Upper lobe of left lung (tissue), 6 donors: Measurements from ENCODE around the gene SELENOH. TPM values are rescaled to one million over a fixed set of nuclear protein-coding genes. Genes with fewer than 3 reads are reported as not detected.

Experiments used
- ATAC-seq, 2 donors: fragments of 200-7000 bp; cut with Tn5 transposase; one replicate each; pipeline ENCODE4 v1.9.1; 2022; ENCODE audit warnings: mild to moderate bottlenecking in 2 of 2, moderate library complexity in 2 of 2; ENCODE audit not compliant: low FRiP score in 2 of 2
- DNase-seq, 2 donors: peaks; one replicate each; pipeline ENCODE4 v3.0.0-alpha.2; 2019 to 2020
- H3K27ac ChIP-seq, 4 donors: fragments of 200-600 bp; sonication (generic); one replicate each; pipeline ENCODE4 v1.5.1; 2016 to 2019
- H3K27me3 ChIP-seq, 4 donors: fragments of 200-600 bp; sonication (generic); one replicate each; pipeline ENCODE4 v1.5.1; 2017 to 2019
- H3K36me3 ChIP-seq, 4 donors: fragments of 200-600 bp; sonication (generic); one replicate each; pipeline ENCODE4 v1.5.1; 2016 to 2019
- H3K4me1 ChIP-seq, 4 donors: fragments of 200-600 bp; sonication (generic); one replicate each; pipeline ENCODE4 v1.5.1; 2018 to 2019
- H3K4me3 ChIP-seq, 4 donors: fragments of 200-600 bp; sonication (generic); one replicate each; pipeline ENCODE4 v1.5.1; 2017 to 2019; ENCODE audit warnings: mild to moderate bottlenecking in 2 of 4, moderate library complexity in 1 of 4
- H3K9me3 ChIP-seq, 4 donors: fragments of 200-600 bp; sonication (generic); one replicate each; pipeline ENCODE4 v1.5.1; 2018 to 2019
- EP300 ChIP-seq, 4 donors: sonication (generic); formaldehyde crosslinking; IDR thresholded peaks; one replicate each; pipeline ENCODE4 v1.5.1; 2017; ENCODE audit warnings: antibody characterized with exemption in 4 of 4, control low read depth in 2 of 4
- POLR2A ChIP-seq, 4 donors: fragments of 450-650 bp; IDR thresholded peaks; one replicate each; pipeline ENCODE4 v1.5.1; 2016 to 2017; ENCODE audit warnings: antibody characterized with exemption in 4 of 4, mild to moderate bottlenecking in 2 of 4
- POLR2AphosphoS5 ChIP-seq, 2 donors: sonication (generic); formaldehyde crosslinking; IDR thresholded peaks; one replicate each; pipeline ENCODE4 v1.5.1; 2017; ENCODE audit warnings: antibody characterized with exemption in 2 of 2
- WGBS, 2 donors: methylation state at CpG; one replicate each; pipeline ENCODE4 v1.1.5; 2017 to 2018; 5-methylcytosine and 5-hydroxymethylcytosine counted together
- total RNA-seq, 6 donors: library from RNA; depleted of rRNA in 4 of 6; stranded (reverse); fragments of >200 nt in 4 of 6; gene quantifications; one replicate each; pipeline versions ENCODE4 v1.1.0 to v1.2.1, GENCODE V29; 2016 to 2021
- TF ChIP-seq, protein P1 (sequence below), 6 experiments: fragments of 450-650 bp in 4 of 6; fragments of 200-600 bp in 2 of 6; sonication (generic) in 2 of 6; IDR thresholded peaks; one replicate each; pipeline ENCODE4 v1.5.1; 2016 to 2019; ENCODE audit warnings: antibody characterized with exemption in 6 of 6
- donor health status: DM: no; HTN: no; CAD: no; lungs with moderate emphysema.
- donor health status: DM: no; HTN: yes; CAD: no; lungs with severe emphysema.

SELENOH gene, protein sequence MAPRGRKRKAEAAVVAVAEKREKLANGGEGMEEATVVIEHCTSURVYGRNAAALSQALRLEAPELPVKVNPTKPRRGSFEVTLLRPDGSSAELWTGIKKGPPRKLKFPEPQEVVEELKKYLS
- total RNA-seq, result 100 to 1,000 TPM in 5 of 6 donors, 10 to 100 TPM in 1; 56.6 to 138 (median 120) TPM

DNA sequence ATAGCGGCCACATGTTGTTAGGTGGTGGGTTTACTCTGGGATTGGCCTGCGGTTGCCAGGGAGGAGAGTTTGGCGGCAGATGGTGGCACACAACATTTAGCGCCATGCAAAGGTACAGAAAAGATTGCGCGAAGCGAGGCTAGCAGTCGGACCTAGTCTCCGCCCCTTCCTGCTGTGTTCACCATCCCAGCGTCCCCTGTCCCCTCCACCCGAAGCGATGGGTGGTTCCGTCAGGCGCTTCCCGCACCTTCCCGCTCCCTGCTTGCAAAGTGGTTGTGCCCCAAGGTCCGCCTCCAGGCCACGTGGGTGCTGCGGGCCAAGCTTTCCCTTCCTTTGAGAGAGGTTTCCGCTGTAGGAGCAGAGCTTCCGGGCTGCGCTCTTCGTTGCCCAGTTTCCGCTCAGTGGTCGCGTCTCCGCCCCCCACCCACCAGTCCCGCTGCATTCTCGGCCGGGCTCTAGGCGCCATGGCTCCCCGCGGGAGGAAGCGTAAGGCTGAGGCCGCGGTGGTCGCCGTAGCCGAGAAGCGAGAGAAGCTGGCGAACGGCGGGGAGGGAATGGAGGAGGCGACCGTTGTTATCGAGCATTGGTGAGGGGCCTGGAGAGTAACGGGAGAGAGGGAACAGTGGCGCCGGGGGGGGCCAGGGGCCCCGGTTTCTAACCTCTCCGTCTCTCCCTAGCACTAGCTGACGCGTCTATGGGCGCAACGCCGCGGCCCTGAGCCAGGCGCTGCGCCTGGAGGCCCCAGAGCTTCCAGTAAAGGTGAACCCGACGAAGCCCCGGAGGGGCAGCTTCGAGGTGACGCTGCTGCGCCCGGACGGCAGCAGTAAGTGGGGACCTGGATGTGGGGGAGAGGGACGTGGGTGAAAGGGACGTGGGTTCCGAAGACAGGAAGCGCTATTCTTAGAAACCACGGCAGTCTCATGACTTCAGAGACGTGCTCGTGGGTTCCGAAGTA lies at the start of gene SELENOH:
TSS of gene SELENOH (plus strand) at position 360 of the 955 bp plus-strand sequence. CDS start at position 465, 105 bp downstream.
- ATAC-seq, result peak; percentile 99

DNA sequence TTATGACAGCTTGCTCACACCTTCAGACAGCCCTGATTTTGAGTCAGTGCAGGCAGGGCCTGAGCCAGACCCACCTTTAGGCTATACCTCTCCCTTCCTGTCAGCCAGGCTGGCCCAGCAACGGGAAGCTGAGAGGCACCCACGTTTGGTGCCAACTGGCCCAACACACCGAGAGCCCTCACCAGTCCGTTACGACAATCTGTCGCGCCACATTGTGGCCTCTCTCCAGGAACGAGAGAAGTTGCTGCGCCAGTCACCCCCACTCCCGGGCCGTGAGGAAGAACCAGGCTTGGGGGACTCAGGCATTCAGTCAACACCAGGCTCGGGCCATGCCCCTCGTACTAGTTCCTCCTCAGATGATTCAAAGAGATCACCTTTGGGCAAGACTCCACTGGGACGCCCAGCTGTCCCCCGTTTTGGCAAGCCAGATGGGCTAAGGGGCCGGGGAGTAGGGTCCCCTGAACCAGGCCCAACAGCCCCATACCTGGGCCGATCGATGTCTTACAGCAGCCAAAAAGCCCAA lies 42.4 kb upstream of the SELENOH start:
- Histone ChIP-seq H3K27ac (no peak overlapping the region), H3K36me3 (peaks cover 57 to 97% (median 85%) of the 10 kb centered on the region in 4 donors), H3K27me3 (no peaks in the 10 kb centered on the region), H3K9me3 (no peaks in the 10 kb centered on the region), H3K4me1 (no peaks in the 10 kb centered on the region), H3K4me3 (no peak overlapping the region)
- ATAC-seq (peak in 1 of 2 donors; percentile 43), DNase-seq (peak in 1 of 2 donors; percentile 38)
- no peak for TF ChIP-seq POLR2A (IDR thresholded peaks at IDR 0.05)
- no peak for TF ChIP-seq EP300 (IDR thresholded peaks at IDR 0.05)
- TF ChIP-seq, protein P1, sequence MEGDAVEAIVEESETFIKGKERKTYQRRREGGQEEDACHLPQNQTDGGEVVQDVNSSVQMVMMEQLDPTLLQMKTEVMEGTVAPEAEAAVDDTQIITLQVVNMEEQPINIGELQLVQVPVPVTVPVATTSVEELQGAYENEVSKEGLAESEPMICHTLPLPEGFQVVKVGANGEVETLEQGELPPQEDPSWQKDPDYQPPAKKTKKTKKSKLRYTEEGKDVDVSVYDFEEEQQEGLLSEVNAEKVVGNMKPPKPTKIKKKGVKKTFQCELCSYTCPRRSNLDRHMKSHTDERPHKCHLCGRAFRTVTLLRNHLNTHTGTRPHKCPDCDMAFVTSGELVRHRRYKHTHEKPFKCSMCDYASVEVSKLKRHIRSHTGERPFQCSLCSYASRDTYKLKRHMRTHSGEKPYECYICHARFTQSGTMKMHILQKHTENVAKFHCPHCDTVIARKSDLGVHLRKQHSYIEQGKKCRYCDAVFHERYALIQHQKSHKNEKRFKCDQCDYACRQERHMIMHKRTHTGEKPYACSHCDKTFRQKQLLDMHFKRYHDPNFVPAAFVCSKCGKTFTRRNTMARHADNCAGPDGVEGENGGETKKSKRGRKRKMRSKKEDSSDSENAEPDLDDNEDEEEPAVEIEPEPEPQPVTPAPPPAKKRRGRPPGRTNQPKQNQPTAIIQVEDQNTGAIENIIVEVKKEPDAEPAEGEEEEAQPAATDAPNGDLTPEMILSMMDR (IDR thresholded peaks at IDR 0.05), result no peak
- no peak for TF ChIP-seq POLR2AphosphoS5 (IDR thresholded peaks at IDR 0.05)
- WGBS, 2 donors, result 91 to 93% methylated on average over 15 to 18 of the region's 18 CpGs

More for the DNA sequence above, at the start of gene SELENOH:
- peaks cover 2 to 56% (median 28%) of the 10 kb centered on the region in 4 donors for H3K36me3 ChIP-seq
- no peaks in the 10 kb centered on the region for H3K27me3 ChIP-seq
- DNase-seq, result peak; percentile 94 to 99
- H3K4me3 ChIP-seq, result peak within 1 kb of the TSS; percentile 81 to 93 (median 87)
- 1 to 3% methylated on average over 16 to 74 of the region's 75 CpGs for WGBS, 2 donors
- no peaks in the 10 kb centered on the region for H3K9me3 ChIP-seq
- TF ChIP-seq POLR2AphosphoS5 (IDR thresholded peaks at IDR 0.05), result peak; percentile 96 to 97
- TF ChIP-seq, protein P1 (IDR thresholded peaks at IDR 0.05), result peak in 1 of 6 experiments; percentile 21
- TF ChIP-seq EP300 (IDR thresholded peaks at IDR 0.05), result peak in 1 of 4 donors; percentile 85
- peak in 3 of 4 donors; percentile 51 to 87 (median 85) for TF ChIP-seq POLR2A (IDR thresholded peaks at IDR 0.05)
- H3K27ac ChIP-seq, result peak within 1 kb of the TSS; percentile 94 to 96 (median 95)
- H3K4me1 ChIP-seq, result peaks cover 9 to 21% (median 14%) of the 10 kb centered on the region in 4 donors

DNA sequence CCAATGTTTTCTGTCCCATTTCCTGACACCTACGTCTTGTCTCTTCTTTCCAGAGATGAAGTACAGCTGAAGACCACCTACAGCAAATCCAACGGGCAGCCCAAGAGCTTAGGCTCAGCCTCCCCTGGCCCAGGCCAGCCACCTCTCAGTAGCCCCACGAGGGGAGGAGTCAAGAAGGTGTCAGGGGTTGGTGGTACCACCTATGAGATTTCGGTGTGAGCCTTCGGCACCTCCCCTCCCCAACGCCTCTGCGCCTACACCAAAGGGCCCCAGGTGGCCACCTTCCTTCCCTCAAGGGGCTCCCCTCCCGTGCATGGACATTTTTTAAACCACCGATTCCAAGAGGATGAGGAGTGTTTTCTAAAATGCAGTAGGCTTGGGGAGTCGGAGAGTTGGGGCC lies 41.5 kb upstream of the SELENOH start:
- Histone ChIP-seq H3K4me1 (no peaks in the 10 kb centered on the region), H3K9me3 (no peaks in the 10 kb centered on the region), H3K27ac (no peak overlapping the region), H3K36me3 (peaks cover 48 to 97% (median 83%) of the 10 kb centered on the region in 4 donors), H3K27me3 (no peaks in the 10 kb centered on the region), H3K4me3 (no peak overlapping the region)
- WGBS, 2 donors, result 88 to 95% methylated on average over 10 of the region's 10 CpGs
- DNase-seq (no peak), ATAC-seq (no peak)
- no peak for TF ChIP-seq POLR2AphosphoS5 (IDR thresholded peaks at IDR 0.05)
- TF ChIP-seq EP300 (IDR thresholded peaks at IDR 0.05), result no peak
- no peak for TF ChIP-seq POLR2A (IDR thresholded peaks at IDR 0.05)
- TF ChIP-seq, protein P1 (IDR thresholded peaks at IDR 0.05), result no peak

DNA sequence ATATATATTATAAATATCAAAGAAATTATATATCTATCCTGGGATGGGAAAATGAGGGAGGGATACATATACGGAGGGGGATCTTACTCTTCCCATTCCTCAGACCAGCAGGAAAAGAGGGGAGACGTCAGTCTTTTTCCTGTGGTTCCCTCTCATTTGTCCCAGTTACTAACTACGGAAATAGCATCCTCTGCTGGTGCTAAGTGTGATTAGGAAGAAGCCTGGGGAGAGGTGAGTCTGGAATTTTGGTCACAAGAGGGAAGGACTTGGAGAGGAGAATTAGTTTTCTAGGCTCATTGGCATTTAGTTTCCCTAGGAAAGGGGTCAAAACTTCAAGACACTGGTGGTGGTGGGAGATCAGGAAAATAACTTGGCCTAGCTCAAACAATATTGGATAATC lies 40.9 kb upstream of the SELENOH start:
- no peaks in the 10 kb centered on the region for H3K4me1 ChIP-seq
- peaks cover 42 to 96% (median 79%) of the 10 kb centered on the region in 4 donors for H3K36me3 ChIP-seq
- DNase-seq (no peak), ATAC-seq (no peak)
- no peak overlapping the region for H3K4me3 ChIP-seq
- no peaks in the 10 kb centered on the region for H3K9me3 ChIP-seq
- TF ChIP-seq POLR2A (IDR thresholded peaks at IDR 0.05) (no peak), POLR2AphosphoS5 (IDR thresholded peaks at IDR 0.05) (no peak), EP300 (IDR thresholded peaks at IDR 0.05) (no peak)
- TF ChIP-seq, protein P1 (IDR thresholded peaks at IDR 0.05), result no peak
- no peaks in the 10 kb centered on the region for H3K27me3 ChIP-seq
- WGBS, 2 donors, result 69 to 75% methylated on average over 3 of the region's 3 CpGs
- H3K27ac ChIP-seq, result no peak overlapping the region
